ENCODE data around the gene ATXN3.

ATXN3 gene

GRCh38 chr14:92035890-92036289, 70.5 kb downstream of the ATXN3 start:
- ChIA-PET POLR2A (no interaction called here), CTCF (interaction anchor here (1.0 kb wide), 1 partner anchor 14 kb away, joined by 3 read pairs; no protein-coding TSS in a partner anchor)
- DNase-seq (ENCODE audit: extremely low spot score), result no peak
- no peak for TF ChIP-seq CTCF (IDR thresholded peaks at IDR 0.05; ENCODE audit: control extremely low read depth, extremely low read depth, low read depth, missing control alignments)

GRCh38 chr14:92033906-92034687, 72.3 kb downstream of the ATXN3 start:
- ChIA-PET POLR2A (no interaction called here), CTCF (interaction anchor here (0.8 to 1.6 kb wide), 3 partner anchors 19 to 72 kb away, joined by 3 read pairs; partner anchors contain the start of gene ATXN3)
- no peak for TF ChIP-seq CTCF (IDR thresholded peaks at IDR 0.05; ENCODE audit: control extremely low read depth, extremely low read depth, low read depth, missing control alignments)
- DNase-seq (ENCODE audit: extremely low spot score), result no peak

- ChIA-PET CTCF (interaction anchor here (1.1 to 1.6 kb wide), 2 partner anchors 34 to 73 kb away, joined by 3 read pairs; partner anchors contain the start of gene ATXN3), POLR2A (no interaction called here)
- TF ChIP-seq CTCF (IDR thresholded peaks at IDR 0.05; ENCODE audit: control extremely low read depth, extremely low read depth, low read depth, missing control alignments), result no peak
- no peak for DNase-seq (ENCODE audit: extremely low spot score)
These were observed 72.9 kb downstream of the ATXN3 start for GRCh38 chr14:92033433-92033832.

GRCh38 chr14:92026548-92027190, 79.7 kb downstream of the ATXN3 start:
- ChIA-PET POLR2A (no interaction called here), CTCF (no interaction called here)
- DNase-seq (ENCODE audit: extremely low spot score), result no peak
- TF ChIP-seq CTCF (IDR thresholded peaks at IDR 0.05; ENCODE audit: control extremely low read depth, extremely low read depth, low read depth, missing control alignments), result no peak

GRCh38 chr14:92022036-92022435, 84.3 kb downstream of the ATXN3 start:
- no peak for TF ChIP-seq CTCF (IDR thresholded peaks at IDR 0.05; ENCODE audit: control extremely low read depth, extremely low read depth, low read depth, missing control alignments)
- CTCF ChIA-PET, result interaction anchor here (0.9 to 2.1 kb wide), 4 partner anchors 9 to 25 kb away, joined by 3 to 8 read pairs (median 3); no protein-coding TSS in a partner anchor
- POLR2A ChIA-PET, result no interaction called here
- no peak for DNase-seq (ENCODE audit: extremely low spot score)

- TF ChIP-seq CTCF (IDR thresholded peaks at IDR 0.05; ENCODE audit: control extremely low read depth, extremely low read depth, low read depth, missing control alignments), result no peak
- DNase-seq (ENCODE audit: extremely low spot score), result no peak
- ChIA-PET CTCF (interaction anchor here (0.9 to 2.1 kb wide), 5 partner anchors 9 to 25 kb away, joined by 3 to 8 read pairs (median 3); no protein-coding TSS in a partner anchor), POLR2A (no interaction called here)
These were observed 84.9 kb downstream of the ATXN3 start for GRCh38 chr14:92021523-92021922.

All from GM10248 (cell line).